Measurements from ENCODE around the gene PRM1.

PRM1 gene

DNA sequence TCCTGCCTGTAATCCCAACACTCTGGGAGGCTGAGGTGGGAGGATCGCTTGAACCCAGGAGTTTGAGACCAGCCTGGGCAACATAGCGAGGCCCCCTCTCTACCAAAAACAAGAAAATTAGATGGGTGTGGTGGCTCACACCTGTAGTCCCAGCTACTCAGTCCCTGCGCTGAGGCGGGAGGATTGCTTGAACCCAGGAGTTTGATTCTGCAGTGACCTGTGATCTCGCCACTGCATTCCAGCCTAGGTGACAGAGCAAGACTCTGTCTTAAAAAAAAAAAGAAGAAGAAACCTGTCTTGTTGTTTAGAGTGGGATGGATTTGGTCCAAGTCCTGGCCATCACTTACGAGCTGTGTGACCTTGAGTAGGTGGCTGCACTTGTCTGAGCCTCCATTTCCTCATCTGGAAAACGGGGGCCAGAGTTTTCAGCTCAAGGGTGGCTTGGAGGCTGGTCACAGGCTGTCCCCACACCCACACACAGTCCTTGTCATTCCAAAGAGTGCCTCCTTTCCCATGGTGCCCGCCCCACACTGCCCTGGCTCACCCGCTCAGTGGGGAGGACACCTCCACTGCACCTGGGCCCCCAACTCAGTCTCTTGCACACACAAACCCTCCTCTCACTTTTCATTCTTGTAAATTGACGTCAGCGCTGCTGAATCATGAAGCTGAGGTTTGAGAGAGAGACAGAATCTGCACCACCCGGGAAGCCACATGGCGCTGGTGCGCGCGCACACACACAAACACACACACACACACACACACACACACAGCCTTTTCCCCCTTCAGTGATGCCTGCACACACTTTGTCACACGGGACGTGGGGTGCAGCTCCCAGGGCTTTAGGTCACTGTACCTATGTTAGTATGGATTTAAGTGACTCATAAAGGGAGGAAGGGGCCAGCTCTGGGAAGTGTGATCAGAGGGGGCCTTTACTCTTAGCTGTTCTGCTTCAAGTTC, 29.3 kb downstream of the PRM1 start:
- DNase-seq, result no peak

DNA sequence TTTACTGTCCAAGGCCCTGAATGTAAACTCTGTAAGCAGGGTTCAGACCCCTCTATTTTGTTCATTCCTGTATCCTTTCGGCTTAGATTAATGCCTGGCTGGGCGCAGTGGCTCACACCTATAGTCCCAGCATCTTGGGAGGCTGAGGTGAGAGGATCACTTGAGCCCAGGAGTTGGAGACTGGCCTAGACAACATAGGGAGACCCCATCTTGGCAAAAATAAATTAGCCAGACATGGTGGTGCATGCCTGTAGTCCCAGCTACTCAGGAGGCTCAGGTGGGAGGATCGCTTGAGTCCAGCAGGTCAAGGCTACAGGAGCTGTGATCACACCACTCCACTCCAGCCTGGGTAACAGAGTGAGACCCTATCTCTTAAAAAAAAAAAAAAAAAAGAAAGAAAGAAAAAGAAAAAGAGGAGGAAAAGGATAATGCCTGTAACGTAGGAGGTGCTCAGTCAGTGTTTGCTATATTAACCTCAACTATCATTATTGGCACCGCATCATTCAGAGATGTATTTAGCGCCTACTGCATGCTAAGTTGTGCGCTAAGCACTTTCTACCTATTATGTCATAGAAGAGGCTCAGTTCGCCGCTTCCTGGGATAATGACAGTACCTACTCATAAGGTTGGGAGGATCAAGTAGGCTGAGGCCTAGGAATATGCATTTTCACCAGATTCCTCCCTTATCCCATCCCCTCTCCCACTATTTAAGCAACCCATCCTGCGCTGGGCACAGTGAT, 30.2 kb downstream of the PRM1 start:
- no peak for DNase-seq

DNA sequence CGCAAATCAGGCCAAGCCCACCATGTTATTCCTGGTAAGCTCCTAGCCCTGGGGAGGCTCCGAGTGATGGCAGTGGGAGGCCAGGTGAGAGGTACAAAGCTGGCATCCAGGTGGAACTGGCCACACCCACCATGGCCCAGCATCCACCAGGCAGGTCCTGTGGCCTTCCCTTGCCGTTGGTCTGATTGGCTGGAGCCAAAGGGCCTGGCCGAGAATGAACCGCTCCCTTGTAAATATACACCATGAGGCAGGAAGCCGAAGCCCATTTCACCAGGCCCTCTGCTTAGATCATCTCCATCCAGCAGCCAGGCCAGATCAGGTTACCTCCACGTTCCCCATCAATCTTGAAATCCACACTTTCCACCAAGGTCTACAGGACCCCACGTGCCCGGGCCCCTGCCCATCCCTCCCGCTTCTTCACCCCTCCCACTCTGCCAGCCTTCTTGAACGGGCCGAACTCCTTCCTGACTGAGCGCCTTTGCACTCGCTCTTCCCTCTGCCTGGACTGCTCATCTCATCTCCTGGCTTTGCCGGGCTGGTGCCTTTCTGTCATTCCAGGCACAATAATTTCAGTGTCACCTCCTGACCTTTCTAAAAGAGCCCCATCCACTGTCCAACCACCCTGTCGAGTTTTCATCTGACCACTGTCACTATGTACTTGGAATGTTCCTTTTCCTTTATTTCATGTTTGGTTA, 30.9 kb downstream of the PRM1 start:
- no peak for DNase-seq

DNA sequence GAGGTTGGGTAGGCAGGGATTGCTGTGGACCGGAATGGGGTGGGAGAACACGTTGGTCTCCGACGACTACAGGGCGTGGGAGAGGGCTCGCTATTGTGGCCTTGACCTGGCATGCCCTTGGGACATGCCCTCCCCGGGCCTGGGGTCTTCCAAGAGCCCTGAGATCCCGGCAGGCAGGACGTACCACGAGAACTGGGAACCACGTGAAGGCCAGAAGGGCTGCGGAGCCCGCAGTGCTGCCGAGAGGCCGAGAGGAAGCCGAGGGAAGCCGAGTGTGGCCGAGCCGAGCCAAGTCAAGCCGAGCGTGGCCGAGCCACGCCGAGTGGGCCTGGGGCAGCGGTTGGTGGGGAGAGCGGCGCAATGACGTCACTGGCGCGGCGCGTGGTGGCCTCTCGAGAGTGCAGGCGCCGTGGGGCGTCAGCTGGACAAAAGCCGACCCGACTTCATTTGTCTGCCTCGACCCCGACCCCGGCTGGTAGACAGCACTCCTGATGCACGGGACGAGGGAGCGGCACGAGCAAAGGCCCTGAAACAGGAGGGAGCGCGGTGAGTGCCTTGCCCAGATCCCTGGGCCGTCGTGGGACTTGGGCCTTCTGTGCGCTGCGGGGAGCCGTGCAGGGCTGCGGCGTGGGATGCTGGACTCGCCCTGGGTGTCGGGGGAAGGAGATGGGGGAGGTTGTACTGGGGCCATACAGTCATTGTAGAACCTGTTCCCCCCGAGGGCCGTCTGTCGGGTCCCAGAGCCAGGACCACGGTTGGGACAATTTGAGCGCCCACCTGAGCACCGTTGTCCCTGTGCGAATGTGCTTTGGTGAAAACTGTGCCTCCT, 31.7 kb downstream of the PRM1 start:
- DNase-seq, result no peak

DNA sequence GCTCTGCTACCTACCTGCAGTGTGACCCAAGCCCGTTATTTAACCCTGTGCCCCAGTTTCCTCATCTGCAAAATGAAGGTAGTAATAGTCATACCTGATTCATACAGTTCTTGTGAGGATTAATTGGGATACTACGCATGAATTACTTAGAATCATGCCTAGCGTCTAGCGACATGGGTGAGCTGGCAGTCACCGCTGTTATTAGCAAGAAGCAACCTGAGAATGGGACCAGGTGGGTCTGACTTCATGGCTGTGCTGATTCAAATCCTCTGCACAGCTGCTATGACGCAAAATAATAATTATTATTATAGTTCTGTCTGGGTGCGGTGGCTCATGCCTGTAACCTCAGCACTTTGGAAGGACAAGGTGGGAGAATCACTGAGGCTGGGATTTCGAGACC, 33.0 kb downstream of the PRM1 start:
- no peak for DNase-seq

DNA sequence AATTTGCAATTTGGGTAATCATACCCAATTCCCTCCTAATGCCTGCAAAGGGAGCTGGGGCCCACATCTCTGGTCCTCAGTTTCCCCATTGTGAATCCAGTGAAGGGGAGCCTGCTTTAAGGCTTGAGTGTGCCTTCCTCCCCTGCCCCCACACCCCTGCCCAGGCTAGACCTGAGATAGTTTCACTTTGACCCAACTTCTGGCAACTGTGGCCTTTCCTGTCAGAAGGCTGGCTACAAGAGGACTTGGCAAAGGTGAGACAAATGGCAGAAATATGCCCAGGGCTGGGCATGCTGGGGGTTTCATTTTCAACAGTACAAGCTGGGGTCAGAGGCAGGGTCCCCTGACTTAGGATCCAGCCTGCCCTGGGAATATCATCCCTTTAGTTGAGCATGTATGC, 35.1 kb downstream of the PRM1 start:
- DNase-seq, result no peak

DNA sequence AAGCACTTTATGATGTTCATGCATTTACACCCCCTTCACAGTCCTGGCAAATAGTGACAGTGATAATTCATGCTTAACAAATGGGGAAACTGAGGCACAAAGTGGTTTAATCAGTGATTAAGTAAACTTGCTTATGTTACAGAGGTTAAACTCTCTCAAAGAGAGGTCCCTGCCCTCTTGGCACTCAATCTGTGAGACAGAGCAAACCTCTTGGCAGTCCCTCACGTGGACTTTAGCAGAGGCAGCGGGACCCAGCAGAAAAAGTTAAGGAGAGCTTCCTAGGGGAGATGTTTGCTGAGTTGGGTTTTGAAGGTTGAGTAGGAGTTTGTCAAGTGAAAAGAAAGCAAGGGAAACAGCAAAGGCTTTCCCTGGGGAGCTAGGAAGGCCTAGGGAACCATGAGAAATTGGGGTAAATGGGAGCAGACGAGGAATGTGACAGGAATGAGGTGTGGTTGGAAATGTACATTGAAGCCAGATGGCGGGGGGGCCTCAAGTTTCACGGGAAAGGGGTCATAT, 35.9 kb downstream of the PRM1 start:
- DNase-seq, result no peak

DNA sequence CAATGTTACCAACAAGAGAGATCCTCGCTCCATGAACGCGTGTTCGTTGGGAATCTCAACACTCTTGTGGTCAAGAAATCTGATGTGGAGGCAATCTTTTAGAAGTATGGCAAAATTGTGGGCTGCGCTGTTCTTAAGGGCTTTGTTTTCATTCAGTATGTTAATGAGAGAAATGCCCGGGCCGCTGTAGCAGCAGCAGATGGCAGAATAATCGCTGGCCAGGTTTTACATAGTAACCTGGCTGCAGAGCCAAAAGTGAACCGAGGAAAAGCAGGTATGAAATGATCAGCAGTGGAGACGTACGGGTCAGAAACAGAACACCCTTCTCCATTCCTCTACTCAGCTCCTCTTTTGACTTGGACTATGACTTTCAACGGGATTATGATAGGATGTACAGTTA, 38.5 kb downstream of the PRM1 start:
- DNase-seq, result no peak

DNA sequence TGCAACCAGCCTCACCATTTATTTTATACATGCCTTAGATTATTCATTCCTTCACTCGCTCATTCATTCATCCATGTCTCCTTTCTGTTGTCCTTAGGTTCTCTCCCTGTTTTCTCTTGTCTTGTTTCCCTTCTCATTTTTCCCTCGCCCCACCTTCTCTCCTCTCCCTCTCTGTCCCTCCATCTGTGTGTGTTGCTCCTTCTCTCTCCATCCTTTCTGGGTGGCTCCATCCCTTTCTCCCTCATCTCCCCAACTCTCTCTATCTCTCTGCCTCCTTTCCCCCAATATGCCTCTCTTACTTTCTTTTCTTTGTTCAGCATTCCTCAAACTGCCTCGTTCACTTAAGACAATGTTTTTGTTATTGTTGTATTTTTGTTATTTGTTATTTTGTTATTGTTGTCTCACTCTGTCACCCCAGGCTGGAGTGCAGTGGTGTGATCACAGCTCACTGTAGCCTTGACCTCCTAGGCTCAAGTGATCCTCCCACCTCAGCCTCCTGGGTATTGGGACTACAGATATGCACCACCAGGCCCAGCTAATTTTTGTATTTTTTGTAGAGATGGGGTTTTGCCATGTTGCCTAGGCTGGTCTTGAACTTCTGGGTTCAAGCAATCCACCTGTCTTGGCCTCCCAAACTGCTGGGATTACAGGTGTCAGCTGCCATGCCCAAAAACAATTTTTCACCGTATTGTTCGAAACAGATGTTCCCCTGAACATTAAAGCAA, 39.5 kb downstream of the PRM1 start:
- no peak for DNase-seq

DNA sequence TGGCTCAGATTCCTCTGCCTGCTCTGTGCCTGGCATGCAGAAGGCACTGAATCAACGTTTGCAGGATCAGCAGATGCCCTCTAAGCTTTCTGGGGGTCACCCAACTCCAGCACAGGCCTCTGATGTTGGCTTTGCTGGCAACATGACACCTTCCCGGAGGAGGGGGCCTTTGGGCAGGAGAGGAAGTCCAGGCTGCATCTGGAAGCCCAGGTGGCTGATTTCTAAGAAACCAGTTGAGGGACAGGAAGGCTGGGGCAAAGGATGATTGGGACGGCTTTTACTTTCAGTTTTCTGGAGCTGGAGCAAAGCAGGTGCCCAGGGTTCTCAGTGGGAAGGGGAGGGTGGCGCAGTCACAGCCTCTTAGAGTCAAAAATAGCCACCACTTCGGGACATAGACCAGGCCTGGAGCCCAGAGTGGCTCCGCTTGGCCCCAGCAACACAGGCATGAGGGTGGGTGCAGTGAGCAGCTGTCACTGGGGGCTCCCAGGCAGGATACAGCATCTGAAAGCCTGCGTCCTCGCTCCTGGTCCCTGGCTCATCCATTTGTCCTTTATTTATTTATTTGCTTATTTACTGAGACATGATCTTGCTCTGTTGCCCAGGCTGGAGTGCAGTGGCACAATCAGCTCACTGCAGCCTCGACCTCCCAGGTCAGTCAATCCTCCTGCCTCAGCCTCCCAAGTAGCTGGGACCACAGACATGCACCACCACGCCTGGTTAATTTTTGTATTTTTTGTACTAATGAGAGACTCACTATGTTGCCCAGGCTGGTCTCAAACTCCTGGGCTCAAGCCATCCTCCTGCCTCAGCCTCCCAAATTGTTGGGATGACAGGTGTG, 40.3 kb downstream of the PRM1 start:
- no peak for DNase-seq

DNA sequence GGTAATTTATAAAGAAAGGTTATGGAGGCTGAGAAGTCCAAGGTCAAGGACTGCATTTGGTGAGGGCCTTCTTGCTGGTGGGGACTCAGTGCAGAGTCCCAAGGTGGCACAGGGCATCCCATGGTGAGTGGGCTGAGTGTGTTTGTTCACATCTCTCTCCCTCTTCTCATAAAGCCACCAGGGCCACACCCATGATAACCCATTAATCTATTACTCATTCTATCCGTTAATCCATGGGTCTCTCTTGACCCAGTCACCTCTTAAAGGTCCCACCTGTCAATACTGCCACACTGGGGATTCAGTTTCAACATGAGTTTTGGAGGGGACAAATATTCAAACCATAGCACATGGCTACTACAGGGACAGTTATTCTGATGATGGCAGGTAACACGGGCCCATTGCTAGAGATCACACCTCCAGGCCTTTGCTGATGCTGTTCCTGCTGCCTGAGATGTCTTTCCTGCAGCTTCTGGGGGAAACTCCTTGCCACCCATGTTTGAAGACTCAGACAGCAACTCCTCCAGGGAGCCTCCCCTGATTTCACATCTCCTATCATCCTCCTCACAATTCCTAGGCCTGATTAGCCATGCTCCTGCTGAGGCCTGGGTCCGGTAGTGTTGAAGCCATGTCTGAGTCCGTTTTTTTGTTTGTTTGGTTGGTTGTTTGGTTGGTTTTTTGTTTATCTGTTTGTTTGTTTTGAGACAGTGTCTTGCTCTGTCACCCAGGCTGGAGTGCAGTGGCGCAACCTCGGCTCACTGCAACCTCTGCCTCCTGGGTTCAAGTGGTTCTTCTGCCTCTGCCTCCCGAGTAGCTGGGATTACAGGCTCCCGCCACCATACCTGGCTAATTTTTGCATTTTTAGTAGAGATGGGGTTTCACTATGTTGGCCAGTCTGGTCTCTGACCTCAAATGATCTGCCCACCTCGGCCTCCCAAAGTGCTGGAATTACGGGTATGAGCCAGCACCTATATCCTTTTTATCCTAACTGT, 41.2 kb downstream of the PRM1 start:
- no peak for DNase-seq

DNA sequence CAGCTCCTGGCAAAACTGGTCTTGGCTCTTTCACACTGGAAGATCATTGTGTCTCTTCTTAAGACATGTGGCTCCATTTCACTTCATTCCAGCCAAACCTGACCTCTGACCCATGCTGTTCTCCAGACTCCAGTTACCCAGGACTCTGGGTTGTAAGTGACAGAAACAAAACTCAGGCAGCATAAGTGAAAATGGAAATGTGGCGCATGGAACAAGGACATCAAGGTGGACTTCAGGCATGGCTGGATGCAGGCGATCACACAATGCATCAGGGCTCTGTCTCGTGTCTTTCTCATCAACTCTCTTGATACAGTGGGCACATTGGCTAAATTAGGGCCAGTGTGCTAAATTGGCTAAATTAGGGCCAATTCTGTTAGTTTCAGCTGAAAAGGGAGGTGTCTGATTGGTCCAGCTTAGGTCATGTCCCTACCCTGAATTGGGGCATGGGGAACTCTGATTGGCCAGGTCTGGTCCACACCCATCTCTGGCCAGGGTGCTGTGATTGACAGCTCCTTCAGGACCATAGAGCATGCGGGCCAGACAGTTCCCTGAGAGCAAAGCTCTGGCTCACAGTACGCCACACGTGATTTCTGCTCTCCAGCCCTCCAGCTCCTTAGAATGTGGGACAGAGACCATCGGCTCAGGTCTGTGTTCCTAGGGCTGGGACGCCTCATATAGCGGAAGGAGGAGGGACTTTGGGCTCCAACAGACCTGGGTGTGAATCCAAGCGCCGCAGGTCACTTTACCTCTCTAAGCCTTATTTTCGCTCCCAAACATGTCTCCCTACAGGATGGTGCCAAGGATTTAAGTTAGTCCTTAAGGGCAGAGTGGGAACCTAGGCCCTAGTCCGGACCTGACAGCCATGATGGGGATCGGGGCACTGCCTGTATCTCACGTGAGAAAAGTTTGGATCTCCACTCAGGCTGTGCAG, 42.6 kb downstream of the PRM1 start:
- DNase-seq, result no peak

DNA sequence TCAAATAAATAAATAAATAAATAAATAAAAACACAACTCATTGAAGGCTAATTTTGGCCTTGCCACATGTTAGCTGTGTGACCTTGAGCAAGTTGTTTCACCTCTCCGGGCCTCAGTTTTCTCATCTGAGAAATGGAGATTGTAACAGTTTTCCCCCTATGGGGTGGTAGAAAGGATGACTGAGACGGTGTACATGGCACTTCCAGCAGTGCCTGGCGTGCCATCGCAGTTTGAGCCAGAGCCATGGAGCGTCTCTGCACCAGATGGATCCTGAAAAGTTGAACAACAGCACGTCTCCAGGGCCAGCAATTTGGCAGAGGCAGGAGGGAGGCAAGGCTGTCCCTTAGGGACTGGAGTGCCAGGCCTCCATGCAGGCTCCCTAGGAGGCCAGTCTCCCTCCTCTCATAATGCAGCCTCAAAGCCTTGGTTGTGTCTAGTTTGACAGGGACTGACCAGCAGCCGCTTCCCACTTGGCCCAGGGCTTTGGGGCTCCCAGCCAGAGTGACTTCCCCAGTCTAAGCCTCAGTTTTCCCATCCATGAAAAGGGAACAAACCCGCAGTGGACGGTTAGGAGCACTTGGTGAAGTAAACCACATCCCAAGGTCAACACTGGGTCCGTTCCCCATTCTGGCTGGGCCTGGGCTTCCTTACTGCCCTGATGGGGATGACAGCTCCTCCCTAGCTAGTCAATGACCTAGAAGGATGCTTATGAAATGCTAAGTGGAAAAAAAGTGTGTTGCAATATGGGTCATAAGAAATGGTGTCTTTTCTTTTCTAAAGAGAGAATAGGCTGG, 44.5 kb downstream of the PRM1 start:
- DNase-seq, result no peak

DNA sequence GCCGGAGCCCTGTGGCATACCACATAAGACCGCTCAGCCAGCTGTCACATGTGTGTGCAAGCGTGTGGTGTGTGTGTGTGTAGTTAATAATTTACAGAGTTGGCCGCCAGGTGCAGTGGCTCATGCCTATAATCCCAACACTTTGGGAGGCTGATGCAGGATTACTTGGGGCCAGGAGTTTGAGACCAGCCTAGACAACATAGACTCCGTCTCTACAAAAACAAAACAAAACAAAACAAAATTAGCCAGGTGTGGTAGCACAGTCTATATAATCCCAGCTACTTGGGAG, 45.5 kb downstream of the PRM1 start:
- no peak for DNase-seq

DNA sequence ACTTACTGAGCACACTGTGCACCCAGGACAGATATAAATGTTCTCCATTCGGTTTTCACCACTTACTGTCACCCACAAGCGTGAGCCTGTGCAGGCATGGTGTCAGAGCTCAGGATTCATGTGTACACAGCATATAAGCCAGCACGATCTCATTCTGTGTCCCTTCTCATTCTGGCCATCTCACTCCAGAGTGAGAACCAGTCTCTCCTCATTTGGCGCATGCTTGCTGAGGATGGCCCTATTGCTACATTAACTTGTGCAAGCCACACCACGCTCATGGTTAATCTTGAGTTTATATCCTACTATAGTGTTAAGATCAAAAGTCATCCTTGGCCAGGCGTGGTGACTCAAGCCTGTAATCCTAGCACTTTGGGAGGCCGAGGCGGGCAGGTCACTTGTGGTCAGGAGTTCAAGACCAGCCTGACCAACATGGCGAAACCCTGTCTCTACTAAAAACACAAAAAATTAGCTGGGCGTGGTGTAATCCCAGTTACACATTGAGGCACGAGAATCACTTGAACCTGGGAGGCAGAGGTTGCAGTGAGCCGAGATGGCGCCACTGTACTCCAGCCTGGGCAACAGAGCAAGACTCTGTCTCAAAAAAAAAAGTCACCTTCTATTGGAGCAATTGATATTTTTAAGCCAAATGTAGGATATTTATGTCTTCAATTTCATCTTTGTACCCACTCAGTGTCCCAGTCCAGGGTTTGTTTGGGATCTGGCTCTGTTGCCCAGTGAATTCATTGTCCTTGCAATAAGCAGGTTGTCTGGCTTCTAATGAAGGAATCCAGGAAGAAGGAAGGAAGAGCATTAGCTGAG, 46.0 kb downstream of the PRM1 start:
- DNase-seq, result no peak

DNA sequence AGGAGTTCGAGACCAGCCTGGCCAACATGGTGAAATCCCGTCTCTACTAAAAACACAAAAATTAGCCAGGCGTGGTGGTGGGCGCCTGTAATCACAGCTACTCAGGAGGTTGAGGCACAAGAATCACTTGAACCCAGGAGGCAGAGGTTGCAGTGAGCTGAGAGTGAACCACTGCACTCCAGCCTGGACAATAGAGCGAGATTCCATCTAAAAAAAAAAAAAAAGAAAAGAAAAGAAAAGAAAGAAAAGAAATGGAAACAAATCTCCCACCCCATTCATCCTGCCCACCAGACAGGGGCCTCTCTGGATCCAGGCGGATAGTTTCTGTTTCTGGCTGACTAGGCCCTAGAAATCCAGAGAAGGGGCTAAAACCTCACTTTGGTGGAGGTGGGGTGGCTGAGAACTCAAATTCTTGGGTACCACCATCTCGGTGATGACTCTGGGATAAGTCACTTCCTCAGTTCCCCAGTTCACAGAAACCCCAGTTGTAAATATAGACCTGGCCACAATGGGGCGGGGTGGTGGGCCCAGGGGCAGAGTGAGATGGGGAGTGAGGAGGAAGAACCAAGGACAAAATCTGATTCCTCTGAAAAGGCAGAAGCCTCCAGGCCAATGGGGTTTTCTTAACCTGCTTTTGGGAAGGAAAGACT, 47.3 kb downstream of the PRM1 start:
- no peak for DNase-seq

Data from cortex of kidney (tissue), 1 donor.